Cortex of kidney (tissue), 1 donor: ENCODE results near the gene LOC128125822.
"Not testable (repeated sequence)": the region's sequence is repeated elsewhere in the genome, so short reads cannot be mapped to it uniquely, and the experiment has no call there.

ENCODE experiments used
- DNase-seq: peaks from one replicate; lab custom pipeline; 2025; lab: John Stamatoyannopoulos, UW

LOC128125822 gene

GRCh38 chr6:63582579-63583231 is 10.4 kb downstream of the LOC128125822 start:
- DNase-seq: no peak

- no peak for DNase-seq
Observed at GRCh38 chr6:63584125-63584514, 11.8 kb downstream of the LOC128125822 start.

DNA sequence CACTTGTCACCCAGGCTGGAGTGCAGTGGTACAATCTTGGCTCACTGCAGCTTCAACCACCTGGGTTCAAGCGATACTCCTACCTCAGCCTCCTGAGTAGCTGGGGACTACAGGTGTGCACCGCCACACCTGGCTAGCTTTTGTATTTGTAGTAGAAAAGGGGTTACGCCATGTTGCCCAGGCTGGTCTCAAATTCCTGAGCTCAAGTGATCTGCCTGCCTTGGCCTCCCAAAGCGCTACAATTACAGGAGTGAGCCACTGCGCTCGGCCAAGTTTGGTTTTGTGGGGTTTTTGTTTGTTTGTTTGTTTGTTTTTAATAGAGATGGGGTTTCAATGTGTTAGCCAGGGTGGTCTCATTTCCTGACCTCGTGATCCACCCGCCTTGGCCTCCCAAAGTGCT is 12.3 kb downstream of the LOC128125822 start:
- DNase-seq: no peak

DNA sequence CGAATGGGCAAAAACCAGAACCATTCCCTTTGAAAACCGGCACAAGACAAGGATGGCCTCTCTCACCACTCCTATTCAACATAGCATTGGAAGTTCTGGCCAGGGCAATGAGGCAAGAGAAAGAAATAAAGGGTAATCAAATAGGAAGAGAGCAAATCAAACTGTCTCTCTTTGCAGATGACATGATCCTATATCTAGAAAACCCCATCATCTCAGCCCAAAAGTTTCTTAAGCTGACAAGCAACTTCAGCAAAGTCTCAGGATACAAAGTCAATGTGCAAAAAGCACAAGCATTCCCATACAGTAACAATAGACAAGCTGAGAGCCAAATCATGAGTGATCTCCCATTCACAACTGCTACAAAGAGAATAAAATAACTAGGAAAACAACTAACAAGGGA is 13.4 kb downstream of the LOC128125822 start:
- DNase-seq: not testable (repeated sequence)

GRCh38 chr6:63589952-63590411 is 17.7 kb downstream of the LOC128125822 start:
- DNase-seq: no peak

GRCh38 chr6:63592886-63593285 is 20.6 kb downstream of the LOC128125822 start:
- DNase-seq: no peak

- DNase-seq: no peak
Observed at GRCh38 chr6:63597141-63598048, 25.1 kb downstream of the LOC128125822 start.

DNA sequence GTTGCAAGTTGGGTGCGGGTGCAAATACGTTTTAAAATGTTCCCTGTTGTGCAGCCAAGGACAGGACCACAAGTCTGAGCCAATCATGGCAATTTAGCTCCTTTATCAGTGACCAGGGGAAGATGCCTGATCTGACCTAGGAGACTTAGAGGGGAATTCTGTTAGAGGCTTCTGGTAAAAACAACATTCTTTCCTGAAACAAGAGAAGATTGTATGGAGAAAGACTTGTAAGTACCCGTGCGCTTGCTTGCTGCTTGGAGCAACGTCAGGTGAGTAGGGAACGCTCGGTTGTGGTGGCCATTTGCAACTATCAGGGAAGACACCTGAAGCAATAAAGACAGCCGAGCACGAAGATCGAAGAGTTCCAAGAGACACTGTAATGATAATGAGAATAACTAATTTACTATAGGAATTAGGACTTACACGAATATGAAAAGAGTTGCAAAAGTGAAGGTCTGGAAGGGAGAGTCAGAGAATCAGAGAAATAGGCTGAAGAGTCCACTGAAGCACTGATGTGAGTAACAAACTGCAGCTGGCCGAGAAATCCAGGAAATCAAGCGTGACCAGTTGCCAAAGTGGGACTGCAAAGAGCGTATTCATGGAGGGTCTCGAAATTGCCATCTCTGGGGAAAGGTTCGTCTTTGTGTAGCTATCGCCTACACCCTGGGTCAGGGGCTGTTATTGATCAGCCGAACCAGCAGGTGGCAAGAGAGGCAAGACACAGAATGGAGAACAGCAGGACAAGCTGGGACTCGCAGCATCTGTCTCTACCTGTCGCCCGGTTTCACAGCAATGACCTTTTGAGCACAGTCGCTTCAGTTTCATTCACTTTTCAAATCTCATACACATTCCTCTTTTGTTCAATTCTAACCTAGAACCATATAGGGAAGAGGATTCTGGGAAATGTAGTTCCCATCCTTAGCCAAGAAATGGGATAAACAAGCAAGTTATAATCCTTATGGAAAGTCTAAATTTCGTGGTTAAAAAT is 26.1 kb downstream of the LOC128125822 start:
- no peak for DNase-seq

GRCh38 chr6:63599243-63599642 is 27.0 kb downstream of the LOC128125822 start:
- DNase-seq: no peak

- DNase-seq: no peak
Observed at GRCh38 chr6:63600136-63600535, 27.9 kb downstream of the LOC128125822 start.

- no peak for DNase-seq
Observed at GRCh38 chr6:63609231-63609630, 37.0 kb downstream of the LOC128125822 start.

DNA sequence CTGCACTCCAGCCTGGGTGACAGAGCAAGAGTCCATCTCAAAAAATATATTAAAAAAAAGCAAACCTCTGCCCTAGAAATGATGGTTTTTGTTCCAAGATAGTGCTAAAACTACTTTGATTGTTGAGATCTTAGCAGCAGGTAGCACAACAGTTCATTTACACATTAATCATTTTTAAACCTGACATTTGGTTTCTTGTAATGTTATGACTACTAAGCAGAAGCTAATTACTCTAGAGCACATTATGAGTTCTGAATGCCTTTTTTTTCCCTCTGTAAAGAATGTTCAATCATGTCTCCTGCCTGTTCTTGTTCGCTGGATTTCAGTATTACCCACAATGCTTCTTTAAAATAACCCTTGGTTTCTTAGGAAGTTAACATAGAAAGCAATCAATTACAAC is 38.7 kb downstream of the LOC128125822 start:
- no peak for DNase-seq

DNA sequence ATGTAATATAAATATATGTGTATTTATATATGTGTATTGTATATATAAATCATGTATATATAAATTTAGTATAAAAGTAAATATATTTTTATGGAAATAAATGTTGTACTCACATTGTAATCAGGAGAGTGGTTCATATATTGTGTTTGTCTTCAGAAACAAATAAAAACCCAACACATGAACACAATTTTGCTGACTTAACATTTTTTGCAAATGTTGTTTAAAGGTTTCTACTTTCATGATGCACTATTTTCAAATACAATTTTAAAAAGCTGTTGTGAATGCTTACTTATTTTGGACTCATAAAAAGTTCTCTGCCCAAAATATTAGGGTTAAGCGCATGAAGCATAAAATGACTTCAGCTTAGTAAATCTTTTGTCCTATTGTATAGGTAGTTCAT is 39.3 kb downstream of the LOC128125822 start:
- DNase-seq: no peak

GRCh38 chr6:63615590-63615989 is 43.3 kb downstream of the LOC128125822 start:
- DNase-seq: no peak
